ENCODE data around the gene WDR90.

Gene WDR90

DNA sequence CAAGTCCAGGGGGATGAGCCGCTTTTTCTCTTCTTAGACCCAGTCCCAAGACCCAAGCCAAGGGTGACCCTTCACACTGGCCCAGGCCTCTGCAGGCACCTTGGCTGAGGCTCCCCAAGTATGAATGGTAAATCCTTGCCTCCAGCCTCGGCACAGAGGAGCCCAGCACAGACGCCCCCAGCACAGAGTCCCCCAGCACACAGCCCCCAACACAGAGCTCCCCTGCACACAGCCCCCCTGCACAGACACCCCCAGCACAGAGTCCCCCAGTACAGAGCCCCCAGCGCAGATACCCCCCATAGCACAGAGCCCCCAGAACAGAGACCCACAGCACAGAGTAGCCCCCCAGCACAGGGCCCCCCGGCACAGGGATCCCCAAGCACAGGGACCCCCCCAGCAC is 8.6 kb upstream of the WDR90 start:
- no peak for DNase-seq

- DNase-seq: no peak
Measured at GRCh38 chr16:641326-642188, 7.6 kb upstream of the WDR90 start, which contains the start of gene MCRIP2. MCRIP2 (plus strand) TSS chr16:641828; CDS start chr16:641992, 164 bp downstream.

DNA sequence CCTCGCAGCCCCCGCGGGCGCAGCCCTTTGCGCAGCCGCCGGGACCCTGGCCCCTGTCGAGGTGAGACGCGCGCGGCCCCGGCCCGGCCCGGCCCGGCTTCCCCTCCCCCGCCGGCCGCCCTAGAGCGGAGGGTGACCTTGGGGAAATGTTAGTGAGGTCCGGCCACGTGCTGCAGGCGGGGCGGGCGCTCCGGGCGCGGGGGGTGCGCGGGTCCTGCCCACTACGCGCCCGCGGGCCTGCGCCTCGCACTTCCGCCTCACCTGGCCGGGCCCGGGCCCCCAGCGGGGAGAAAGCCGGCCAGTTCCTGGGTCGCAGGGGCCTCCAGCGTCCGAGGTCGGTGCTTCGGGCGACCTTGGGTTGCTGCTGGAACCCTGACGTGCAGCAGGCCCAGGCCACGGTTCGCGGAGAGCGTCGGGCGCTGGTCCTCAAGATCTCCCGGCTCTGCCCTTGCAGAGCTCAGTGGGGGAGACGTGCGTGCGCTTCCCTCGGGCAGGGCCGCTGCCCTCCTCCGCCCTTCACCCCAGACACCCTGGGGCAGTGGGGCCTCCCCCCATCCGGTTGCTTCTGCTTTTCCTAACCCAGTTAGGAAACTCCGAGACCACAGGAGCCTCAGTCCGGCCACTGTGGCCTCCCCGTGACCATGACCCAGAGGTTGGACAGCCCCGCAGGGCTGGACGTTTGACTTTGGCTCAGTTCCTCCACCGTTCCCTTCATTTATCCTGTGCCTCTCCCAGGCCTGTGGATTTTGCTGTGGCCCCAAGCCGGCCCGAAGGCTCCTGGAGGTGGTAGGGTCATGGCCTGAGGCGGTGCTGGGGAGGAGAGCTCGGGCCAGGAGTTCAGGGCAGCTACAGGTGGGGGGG is 6.7 kb upstream of the WDR90 start:
- DNase-seq: no peak

- no peak for DNase-seq
Measured at GRCh38 chr16:643050-643368, 6.2 kb upstream of the WDR90 start.

- DNase-seq: no peak
Measured at GRCh38 chr16:644556-644955, 4.6 kb upstream of the WDR90 start.

DNA sequence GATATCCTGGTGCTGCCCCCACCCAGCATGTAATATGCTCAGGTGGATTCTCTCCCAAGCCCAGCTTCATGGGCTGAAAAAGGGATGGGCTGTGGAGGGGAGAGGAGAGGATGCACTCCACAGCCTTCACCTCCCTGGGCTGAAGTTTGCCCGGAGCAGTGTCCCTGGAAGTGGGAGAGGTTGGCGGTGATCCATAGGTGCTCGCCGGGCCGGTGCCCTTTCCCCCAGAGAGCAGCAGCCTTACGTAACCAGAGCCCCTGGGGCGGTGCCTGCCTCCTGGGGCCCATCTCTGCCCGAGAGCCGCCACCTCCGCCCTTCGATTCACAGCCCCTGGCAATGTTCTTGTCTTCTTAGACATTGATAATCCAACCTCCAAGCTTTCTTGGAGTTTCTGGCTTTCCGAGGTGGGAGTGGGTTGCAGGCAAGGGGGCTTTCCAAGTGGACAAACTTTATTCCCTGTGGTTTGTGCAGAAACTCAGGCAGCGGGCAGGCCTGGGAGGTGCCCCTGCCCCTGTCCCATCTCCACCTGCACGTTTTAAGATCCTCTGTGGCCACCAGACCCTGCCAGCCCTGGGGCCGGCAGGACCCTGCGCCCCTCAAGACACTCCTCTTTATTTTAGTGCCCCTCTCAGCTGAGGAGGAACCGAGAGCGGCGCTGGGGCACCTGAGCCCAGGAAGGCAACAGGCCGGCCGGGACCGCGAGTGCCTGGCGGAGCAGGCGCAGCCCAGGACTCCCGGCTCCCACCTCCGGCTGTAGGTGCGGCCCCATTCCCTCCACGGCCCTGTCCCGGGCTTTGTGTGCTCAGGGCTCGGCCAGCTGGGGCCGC is 3.1 kb upstream of the WDR90 start:
- DNase-seq: no peak

GRCh38 chr16:646679-647172 is 2.4 kb upstream of the WDR90 start:
- no peak for DNase-seq

- DNase-seq: no peak
Measured at GRCh38 chr16:647173-647902, 1.8 kb upstream of the WDR90 start.

- no peak for DNase-seq
Measured at GRCh38 chr16:648071-648780, 939 bp upstream of the WDR90 start.

DNA sequence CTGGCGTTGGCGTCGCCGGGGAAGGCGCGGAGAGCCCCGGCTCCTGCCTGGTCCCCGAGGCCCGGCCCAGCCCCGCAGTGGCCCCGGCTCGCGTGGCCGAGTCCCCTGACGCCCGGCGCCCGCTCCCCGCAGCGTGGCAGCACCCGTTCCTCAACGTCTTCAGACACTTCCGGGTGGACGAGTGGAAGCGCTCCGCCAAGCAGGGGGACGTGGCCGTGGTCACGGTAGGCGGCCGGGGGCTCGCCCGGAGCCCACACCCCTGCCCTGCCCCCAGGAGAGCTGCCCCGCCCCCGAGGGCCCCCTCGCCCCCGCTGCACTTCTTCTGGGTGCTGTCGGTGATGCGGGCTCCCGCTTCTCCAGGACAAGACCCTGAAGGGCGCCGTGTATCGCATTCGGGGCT is 466 bp downstream of the WDR90 start:
- no peak for DNase-seq

DNA sequence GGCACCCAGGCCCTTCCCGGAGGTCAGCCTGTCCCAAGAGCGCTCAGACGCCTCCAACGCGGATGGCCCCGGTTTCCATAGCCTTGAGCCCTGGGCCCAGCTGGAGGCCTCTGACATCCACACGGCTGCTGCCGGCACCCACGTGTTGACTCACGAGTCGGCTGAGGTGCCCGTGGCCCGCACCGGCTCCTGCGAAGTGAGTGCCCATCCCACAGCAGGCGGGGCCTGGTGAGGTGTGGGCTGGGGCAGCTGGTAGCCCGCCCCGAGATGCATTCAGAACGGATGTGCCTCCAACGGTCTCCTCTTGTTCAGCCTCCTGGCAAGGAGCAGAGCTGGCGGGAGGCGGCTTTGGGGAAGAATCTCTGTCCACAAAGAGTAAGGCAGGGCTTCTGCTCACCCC is 2.7 kb downstream of the WDR90 start:
- no peak for DNase-seq

GRCh38 chr16:652454-653305 is 3.5 kb downstream of the WDR90 start:
- no peak for DNase-seq

- DNase-seq: no peak
Measured at GRCh38 chr16:654034-654433, 4.9 kb downstream of the WDR90 start.

GRCh38 chr16:657487-657886 is 8.3 kb downstream of the WDR90 start:
- DNase-seq: no peak

DNA sequence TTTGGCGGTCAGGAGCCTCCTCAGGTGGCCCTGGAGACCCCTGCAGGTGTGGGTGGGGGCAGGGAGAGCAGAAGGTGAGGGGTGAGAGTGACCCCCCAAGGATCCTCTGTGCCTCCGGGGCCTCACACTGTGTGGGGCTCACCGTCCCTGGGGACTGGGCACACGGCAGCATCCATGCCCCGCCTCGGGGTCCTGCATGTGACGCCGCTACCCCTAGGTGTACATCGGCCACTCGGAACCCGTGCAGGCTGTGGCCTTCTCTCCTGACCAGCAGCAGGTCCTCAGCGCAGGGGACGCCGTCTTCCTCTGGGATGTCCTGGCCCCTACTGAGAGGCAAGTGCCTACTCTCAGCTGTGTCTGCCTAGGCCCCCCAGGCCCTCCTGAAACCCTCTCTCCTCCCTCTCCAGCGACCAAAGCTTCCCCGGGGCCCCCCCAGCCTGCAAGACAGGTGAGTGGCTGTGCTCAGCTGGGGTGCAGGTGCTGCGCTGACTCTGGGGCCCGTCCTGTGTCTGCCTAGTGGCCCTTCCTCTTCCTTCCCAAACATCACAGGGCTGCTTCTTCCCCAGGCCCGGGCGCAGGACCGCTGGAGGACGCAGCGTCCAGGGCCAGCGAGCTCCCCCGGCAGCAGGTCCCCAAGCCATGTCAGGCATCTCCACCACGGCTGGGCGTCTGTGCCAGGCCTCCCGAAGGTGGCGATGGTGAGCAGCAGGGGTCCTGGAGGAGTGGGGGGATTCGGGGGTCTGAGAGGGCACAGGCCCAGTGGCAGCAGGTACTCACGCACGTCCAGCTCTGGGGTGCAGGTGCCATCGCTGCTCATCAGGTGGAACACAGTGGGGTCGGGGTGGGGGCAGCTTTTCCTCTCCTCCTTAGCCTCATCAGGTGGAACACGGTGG is 9.8 kb downstream of the WDR90 start:
- no peak for DNase-seq

GRCh38 chr16:659618-660017 is 10.5 kb downstream of the WDR90 start:
- no peak for DNase-seq

- DNase-seq: no peak
Measured at GRCh38 chr16:660132-660458, 10.9 kb downstream of the WDR90 start.

DNA sequence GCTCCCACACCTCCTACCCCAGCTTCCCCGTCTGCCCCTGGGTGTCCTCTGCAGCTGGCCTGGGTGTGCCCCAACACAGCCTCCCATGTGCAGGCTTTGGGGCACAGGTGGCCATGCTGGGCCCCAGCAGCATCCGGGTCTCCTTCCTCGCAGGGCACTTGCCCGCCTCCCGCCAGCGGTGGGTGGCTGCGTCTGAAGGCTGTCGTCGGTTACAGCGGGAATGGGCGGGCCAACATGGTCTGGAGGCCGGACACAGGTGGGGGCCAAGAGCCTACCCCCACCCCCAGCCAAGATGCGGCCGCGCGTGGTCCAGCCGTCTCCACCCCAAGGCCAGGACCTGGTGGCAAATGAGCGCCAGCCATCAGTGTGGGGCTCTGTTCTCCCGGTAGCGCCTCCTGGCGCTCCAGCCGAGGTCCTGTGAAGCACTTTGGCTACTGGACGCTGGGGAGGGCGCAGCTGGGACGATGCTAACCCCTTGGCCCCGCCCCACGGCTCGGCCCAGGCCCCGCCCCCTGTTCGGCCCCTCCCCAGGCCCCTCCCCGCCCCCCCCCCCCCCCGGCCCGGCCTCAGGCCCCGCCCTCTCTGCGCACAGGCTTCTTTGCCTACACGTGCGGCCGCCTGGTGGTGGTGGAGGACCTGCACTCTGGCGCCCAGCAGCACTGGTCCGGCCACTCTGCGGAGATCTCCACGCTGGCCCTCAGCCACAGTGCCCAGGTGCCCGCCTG is 11.5 kb downstream of the WDR90 start:
- peak; percentile 81 for DNase-seq

GRCh38 chr16:661184-661821 is 12.1 kb downstream of the WDR90 start:
- DNase-seq: no peak

Data from NCI-H187 treated with DMSO at 0.1 percent for 48 hours (cell line).